AG10803 (cell line): Measurements from ENCODE around the gene DAPK1.

Experiments
- DNase-seq: peaks from one replicate; pipeline ENCODE4 v3.0.0; 2010; ENCODE audit warnings: low read depth
- H3K4me3 ChIP-seq: 2 replicates; pipeline ENCODE4 v1.5.1; 2011; ENCODE audit warnings: mild to moderate bottlenecking, low read length, control low read depth
- CTCF ChIP-seq: conservative IDR thresholded peaks from 2 replicates; pipeline ENCODE4 v1.5.1; 2011; ENCODE audit warnings: mild to moderate bottlenecking, low read length, control low read depth, inconsistent platforms

DAPK1 gene

DNA sequence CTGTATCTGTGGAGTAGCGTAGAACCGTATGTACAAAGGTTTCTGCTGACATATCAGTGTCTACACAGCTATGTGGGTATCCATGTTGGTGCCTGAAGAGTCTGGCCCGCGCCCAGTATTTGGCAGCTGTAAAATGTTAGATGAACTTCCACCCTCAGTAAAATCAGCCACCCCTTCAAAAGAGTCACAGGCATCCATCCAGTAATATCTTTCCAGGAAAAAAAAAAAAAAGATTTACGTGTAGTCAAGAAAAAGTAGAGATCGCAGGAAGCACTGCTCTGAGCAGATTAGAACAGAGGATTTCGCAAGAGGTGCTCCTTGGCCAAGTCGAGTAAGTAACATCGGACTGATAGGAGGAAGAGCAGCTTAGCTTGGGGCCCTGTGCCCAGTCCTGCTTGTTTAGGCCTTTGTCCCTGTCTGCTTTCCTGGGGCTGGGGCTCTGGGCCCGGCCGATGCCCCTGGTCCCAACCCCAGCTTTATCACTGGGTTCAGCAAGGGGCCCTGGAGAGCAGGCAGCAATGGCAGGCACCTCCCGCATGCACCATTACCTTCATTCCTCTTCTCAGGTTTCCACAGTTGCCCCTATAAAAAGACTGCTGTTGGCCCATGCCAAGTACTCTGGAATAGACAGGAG is 21.2 kb downstream of the DAPK1 start:
- no peak for TF ChIP-seq CTCF
- no peak for DNase-seq
- H3K4me3 ChIP-seq = no peak overlapping the region

DNA sequence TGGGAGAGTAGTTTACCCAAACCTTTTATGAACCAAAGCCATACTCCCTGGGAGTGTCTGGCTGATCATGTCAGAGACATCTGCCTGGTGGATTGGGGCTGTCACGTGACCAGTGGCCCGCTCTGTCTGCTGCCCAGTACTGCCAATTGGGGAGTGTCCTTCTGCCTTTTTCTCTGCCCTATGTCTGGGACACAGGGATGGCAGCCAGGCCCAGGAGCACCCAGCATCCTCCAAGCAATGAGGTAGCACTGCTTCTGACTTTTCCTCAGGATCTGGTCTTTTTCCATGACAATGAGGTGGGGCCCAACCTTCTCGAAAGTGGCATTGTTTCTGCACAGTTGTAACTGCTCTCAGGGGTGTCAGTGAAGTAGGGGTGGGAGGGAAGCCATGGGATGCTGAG is 21.8 kb downstream of the DAPK1 start:
- no peak for TF ChIP-seq CTCF

DNA sequence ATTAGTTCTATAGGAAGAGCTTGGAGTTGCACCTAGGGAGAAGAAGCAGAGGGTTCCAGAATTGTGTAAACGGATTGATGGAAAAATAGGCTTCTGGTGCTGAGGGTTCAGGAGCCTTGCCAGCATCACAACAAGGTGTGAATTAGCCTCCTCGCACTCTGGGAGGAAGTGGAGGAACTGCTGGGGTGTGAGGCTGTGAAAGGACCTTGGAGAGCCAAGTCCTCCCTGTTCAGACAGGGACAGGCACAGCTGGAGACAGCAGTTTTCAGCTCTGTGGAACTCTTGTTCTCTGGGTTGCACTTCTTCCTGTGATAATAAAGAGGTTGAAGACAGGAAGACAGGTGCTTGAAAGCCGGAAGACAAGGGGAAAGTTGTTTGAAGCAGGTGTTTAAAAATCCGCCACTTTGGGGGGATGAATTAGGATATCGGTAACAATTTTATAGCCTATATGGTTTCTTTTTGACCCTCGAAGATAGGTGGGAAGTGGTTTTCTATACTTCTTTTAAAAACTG is 22.6 kb downstream of the DAPK1 start:
- no peak for DNase-seq
- TF ChIP-seq CTCF = no peak

More for the DNA sequence above, 21.8 kb downstream of the DAPK1 start:
- no peak for DNase-seq
- no peak overlapping the region for H3K4me3 ChIP-seq

GRCh38 chr9:87521834-87522233 is 24.2 kb downstream of the DAPK1 start:
- no peak overlapping the region for H3K4me3 ChIP-seq
- no peak for TF ChIP-seq CTCF

More for the DNA sequence above, 22.6 kb downstream of the DAPK1 start:
- H3K4me3 ChIP-seq = no peak overlapping the region

DNA sequence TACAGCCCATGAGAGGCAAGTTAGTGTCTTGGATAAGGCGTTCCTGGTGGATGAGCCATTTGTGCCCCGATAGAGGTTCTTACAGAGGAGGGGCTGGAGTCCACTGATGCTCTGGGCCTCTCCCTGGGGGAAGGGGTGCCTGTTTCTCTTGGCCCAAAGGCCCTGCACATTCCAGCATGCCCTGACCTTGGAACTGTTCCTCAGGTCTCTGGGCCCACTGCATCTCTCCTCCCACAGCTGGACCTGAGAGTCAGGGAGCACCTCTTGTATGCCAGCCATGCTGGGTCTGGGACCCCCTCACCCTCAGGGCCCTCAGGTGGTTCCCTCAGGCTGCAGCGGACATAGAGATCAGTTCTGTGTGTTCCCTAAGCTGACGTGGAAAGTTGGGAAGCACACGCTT is 26.4 kb downstream of the DAPK1 start:
- H3K4me3 ChIP-seq = no peak overlapping the region
- no peak for DNase-seq
- no peak for TF ChIP-seq CTCF

More at GRCh38 chr9:87521834-87522233, 24.2 kb downstream of the DAPK1 start:
- no peak for DNase-seq

DNA sequence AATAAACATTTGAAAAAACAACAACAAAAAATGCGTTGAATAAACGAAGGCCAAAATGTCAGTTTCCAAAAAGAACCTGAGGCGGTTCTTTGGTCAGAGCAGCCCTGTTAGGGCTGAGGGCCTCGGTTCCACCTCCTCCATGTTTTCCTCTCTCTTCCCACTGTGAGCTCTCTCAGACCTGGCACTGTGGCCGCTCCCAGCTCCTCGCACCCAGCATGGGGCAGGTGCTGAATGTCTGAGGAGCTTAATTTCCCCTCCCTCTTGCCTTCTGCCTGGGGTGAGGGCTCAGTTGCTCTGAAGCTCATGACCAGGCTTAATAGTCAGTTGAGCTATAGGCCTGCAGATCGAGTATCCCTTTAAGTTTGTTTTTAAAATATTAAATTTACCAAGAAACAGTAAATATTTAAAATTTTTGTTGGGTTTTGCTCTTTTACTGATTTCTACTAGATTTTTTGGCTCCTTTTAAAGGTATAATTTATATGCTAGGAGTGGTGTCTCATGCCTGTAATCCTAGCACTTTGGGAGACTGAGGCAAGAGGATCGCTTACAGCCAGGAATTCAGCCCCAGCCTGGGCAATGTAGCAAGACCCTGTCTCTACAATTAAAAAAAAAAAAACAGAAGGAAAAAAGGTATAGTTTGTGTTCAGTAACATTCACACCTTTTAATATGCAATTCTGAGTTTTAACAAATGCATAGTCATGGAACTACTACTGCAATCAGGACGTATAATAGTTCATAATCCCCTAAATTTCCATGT is 28.1 kb downstream of the DAPK1 start:
- no peak for DNase-seq
- H3K4me3 ChIP-seq = no peak overlapping the region
- TF ChIP-seq CTCF = no peak
